HEK293T (cell line): ENCODE results near the gene STAT6.

Experiments used
- BHLHE40 ChIP-seq: fragments of 450-650 bp; IDR thresholded peaks from 2 replicates; pipeline ENCODE4 v1.6.1; 2016; ENCODE audit warnings: mild to moderate bottlenecking, moderate library complexity, borderline replicate concordance
- CTBP1 ChIP-seq: fragments of 450-650 bp; IDR thresholded peaks from 2 replicates; pipeline ENCODE4 v1.6.1; 2016; ENCODE audit warnings: borderline replicate concordance
- ELF4 ChIP-seq: fragments of 450-650 bp; IDR thresholded peaks from 2 replicates; pipeline ENCODE4 v1.6.1; 2017; ENCODE audit warnings: antibody characterized with exemption
- FOXA1 ChIP-seq: fragments of 450-650 bp; IDR thresholded peaks from 2 replicates; pipeline ENCODE4 v1.6.1; 2016; ENCODE audit warnings: mild to moderate bottlenecking
- FOXK2 ChIP-seq: fragments of 450-650 bp; IDR thresholded peaks from 2 replicates; pipeline ENCODE4 v1.6.1; 2016; ENCODE audit warnings: mild to moderate bottlenecking
- FOXM1 ChIP-seq: fragments of 450-650 bp; IDR thresholded peaks from 2 replicates; pipeline ENCODE4 v1.6.1; 2017; ENCODE audit warnings: mild to moderate bottlenecking, borderline replicate concordance
- L3MBTL2 ChIP-seq: fragments of 450-650 bp; conservative IDR thresholded peaks from 2 replicates; pipeline ENCODE4 v1.6.1; 2016; ENCODE audit warnings: mild to moderate bottlenecking
- NFRKB ChIP-seq: fragments of 450-650 bp; IDR thresholded peaks from 2 replicates; pipeline ENCODE4 v1.6.1; 2016; ENCODE audit warnings: mild to moderate bottlenecking, moderate library complexity
- PKNOX1 ChIP-seq: fragments of 450-650 bp; IDR thresholded peaks from 2 replicates; pipeline ENCODE4 v1.6.1; 2016
- SP1 ChIP-seq: fragments of 450-650 bp; IDR thresholded peaks from 2 replicates; pipeline ENCODE4 v1.6.1; 2017
- SUZ12 ChIP-seq: fragments of 450-650 bp; IDR thresholded peaks from 2 replicates; pipeline ENCODE4 v1.6.1; 2016; ENCODE audit warnings: mild to moderate bottlenecking
- TARDBP ChIP-seq: fragments of 450-650 bp; IDR thresholded peaks from 2 replicates; pipeline ENCODE4 v1.6.1; 2016
- ZNF384 ChIP-seq: fragments of 450-650 bp; IDR thresholded peaks from 2 replicates; pipeline ENCODE4 v1.6.1; 2016

- TF ChIP-seq ELF4 = no peak
- no peak for TF ChIP-seq FOXK2
- TF ChIP-seq FOXA1 = no peak
- no peak for TF ChIP-seq ZNF384
- TF ChIP-seq SUZ12 = no peak
- TF ChIP-seq L3MBTL2 = no peak
- no peak for TF ChIP-seq CTBP1
- TF ChIP-seq BHLHE40 = no peak
- no peak for TF ChIP-seq TARDBP
- no peak for TF ChIP-seq FOXM1
- no peak for TF ChIP-seq SP1
- TF ChIP-seq PKNOX1 = no peak
- TF ChIP-seq NFRKB = no peak
Measured at GRCh38 chr12:57151741-57152630, 40.8 kb upstream of the STAT6 start.
